NCI-H2029 (cell line): ENCODE results near the gene SIGLEC12.
"Not testable (repeated sequence)": the region's sequence is repeated elsewhere in the genome, so short reads cannot be mapped to it uniquely, and the experiment has no call there.

ENCODE experiments used
- DNase-seq: peaks from one replicate; lab custom pipeline; 2025; lab: John Stamatoyannopoulos, UW

SIGLEC12 gene

DNA sequence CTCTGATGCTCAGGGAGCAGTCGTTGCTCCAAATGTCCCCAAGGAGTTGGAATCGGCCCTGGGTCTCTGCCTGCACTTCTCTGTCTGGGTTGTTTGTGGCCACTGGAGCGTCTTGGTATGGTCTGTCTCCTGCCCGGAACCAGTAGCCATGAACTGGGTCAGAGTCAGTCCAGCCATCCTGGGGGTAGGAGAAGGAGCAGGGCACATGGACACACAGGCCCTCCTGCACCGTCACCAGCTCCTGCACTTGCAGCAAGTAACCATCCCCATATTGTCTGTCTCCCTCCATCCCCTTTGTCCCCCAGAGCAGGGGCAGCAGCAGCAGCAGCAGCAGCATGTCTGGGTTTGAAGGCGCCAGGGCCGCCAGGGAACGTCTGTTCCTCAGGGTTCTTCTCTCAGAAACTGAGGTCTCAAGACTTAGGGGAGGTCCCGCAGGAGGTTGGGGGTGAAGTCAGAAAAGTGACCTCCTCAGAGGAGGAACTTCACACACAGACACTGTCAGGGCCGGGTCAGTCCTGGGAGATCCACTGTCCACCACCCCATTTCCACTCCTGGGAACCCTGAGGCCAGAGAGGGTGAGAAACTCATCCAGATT, 43.5 kb downstream of the SIGLEC12 start, which contains the start of gene SIGLEC8:
SIGLEC8 (minus strand) TSS at position 404 of the 595 bp plus-strand sequence; CDS start at position 337, 67 bp downstream.
- DNase-seq: no peak

DNA sequence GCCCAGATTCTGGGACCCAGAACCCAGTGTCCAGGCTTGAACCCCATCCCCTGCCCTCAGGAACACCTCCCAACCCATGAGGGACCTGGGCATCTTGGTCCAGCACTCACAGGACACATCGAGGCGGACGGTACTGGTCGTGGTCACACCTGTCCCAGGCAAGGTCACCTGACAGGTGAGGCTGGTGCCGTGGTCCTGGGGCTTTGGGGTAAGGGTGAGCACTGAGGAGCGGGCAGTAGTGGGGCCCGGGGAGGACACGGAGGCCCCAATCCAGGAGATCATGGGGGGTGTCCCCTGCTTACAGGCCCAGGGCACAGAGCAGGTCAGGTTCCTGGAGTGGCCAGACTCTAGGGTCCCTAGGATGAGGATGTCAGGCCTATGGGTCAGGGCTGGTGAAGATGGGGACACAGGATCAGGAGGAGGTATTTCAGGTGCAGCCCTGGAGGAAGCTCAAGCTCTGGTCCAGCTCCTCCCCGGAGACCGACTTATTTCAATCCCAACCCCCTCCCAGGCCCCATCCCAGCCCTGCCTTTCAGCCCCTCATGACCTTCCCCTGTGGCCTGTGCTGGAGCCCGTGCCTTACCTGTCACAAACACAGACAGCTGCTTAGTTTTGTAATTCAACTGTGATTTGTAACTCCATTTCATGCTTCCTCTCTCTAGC, 44.1 kb downstream of the SIGLEC12 start:
- no peak for DNase-seq

DNA sequence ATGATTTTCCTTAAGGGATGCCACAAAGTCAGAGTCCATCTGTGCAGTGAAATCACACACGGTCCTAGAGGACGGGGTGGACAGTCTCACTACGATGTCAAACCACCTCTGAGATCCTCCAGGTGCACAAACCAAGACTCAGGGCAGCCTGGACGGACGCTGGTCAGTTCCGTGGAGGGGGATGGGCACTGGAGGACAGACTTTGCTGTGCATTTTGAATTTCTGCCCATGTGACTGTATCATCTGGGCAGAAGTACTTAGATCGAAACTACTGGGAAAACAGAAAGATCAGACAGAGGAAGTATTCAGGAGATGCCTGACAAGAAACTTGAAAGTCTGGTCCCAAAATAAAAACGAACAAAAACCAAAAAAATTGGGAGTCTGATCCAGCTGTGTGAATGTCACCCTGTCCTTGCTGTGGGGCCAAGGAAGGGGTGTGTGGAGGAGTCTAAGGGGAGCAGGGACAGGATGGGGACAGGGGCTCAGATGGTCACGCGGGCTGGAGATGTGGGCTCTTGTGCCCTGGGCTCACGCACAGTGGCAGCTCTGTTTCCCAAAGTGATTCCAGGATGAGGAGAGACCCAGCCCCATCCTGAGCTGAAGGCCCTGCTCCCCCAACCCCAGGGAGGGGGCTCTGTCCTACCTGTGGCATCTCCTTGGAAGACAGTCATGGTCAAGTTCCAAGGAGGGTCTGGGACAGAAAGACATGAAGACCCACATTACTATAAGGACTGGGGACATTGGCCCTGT, 44.9 kb downstream of the SIGLEC12 start:
- no peak for DNase-seq

DNA sequence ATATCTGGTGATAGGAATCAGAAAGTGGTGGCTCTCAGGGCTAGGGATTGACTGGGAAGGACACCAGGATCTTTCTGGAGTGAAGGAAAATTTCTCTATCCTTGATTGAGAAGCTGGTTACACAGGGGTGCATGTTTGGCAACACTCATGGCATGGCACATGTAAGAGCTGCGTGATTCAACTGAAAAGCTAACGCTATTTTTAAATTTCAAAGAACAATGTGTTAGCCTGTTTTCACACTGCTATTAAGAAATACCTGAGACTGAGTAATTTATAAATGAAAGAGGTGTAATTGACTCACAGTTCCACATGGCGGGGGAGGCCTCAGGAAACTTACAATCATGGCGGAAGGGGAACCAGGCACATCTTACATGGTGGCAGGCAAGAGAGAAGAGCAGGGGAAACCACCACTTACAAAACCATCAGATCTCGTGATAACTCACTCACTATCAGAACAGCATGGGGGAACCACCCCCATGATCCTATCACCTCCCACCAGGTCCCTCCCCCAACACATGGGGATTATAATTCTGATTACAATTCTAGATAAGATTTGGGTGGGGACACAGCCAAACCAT, 50.8 kb downstream of the SIGLEC12 start:
- DNase-seq: no peak

DNA sequence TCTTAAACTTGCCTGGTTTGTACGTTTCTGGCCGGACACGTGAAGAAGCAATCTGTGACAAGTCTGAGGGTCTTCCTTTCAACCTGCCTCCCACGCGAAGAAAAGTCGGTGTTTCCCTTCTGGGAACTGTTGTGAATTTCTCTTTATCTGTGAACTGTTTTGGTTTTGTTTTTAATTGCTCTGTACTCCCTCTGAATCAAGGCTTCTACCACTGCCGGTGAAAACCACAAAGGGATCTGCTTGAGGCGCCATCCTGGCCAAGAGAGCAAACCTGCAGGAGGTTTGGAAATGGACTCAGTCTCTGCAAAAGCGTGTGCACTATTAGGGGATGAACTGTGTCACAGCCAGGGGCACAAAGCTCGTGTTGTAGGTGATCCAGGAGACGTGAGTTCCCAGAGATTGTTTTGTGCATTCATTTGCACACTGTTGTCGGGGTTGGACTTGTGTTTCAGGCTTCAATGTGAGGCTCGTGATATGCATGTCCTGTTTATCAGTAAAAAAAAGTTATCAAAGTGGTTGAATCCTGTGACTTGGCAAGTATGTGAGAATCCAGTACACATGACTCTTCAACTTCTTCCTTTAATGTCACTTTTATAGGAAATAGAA, 53.1 kb downstream of the SIGLEC12 start:
- DNase-seq: no peak

DNA sequence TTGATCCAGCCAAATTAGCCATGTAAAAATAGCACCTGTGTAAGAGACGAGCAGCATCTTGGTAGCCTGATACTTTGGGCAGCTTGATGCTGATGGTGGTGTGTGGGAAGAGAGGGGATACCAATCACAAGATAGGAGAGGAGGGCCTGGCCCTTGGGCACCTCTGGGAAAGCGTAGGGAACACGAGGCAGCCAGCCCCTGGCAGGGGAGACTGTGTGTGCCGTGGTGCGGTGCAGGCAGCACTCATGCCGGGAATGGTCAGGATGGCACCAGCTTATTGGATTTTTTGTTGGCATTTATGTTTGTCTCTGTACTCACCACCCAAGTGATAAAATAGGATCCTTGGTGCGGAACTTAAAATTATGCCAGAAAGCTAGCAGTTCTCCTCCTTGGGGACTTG, 53.6 kb downstream of the SIGLEC12 start:
- DNase-seq: no peak

DNA sequence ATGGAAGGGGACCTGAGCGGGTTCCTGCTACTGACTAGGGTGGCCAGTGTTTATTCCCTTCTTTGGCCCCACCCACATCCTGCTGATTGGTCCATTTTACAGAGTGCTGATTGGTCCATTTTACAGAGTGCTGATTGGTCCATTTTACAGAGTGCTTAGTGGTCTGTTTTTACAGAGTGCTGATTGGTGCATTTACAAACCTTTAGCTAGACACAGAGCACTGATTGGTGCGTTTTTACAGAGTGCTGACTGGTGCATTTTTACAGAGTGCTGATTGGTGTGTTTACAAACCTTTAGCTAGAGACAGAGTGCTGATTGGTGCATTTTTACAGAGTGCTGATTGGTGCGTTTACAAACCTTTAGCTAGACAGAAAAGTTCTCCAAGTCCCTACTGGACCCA, 54.1 kb downstream of the SIGLEC12 start:
- DNase-seq: not testable (repeated sequence)

DNA sequence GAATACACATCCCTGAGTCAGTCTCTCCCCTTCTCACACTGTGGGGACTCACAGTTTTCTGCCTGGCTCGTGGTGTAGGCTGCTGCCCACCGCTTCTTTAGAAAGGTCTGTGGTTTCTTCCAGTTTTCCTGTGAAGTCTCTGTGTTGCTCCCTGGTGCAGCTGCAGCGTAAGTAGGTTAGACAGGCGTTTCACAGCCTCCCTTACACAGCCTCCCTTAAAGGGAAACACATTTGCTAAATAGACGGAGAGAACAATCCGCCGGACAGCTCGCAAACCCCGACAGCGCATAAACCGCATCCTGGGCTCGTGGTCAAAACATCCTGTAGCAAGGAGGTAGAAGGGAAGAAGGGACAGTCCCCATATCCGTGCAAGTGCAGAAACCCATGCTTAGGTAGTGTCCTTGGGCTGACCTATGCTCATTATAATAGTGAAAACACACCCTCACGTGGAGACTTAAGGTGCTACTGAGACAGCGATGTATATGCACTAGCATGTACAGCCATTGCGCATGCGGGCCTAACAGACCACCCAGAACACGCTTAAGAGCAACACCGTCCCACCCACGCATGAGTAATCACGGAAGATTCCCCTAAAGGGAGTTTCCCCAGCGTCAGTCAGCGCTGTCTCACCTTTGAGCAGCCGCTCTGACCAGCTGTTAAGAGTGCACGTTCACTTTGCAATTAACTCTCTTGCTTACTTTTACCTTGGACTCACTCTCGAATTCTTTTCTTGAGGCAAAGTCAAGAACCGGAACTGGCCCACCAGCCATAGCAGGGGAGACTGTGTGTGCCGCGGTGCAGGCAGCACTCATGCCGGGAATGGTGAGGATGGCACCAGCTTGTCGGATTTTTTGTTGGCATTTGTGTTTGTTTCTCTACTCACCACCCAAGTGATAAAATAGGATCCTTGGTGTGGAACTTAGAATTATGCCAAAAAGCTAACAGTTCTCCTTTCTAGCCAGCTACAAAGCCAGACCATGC, 59.9 kb downstream of the SIGLEC12 start:
- DNase-seq: no peak
